Anterior cingulate cortex (tissue), 58 donors: ENCODE results near the gene CPNE4.
"Not testable (repeated sequence)": the region's sequence is repeated elsewhere in the genome, so short reads cannot be mapped to it uniquely, and the experiment has no call there.

Source experiments
- DNase-seq, 58 donors: peaks; one replicate each; lab custom pipeline; 2025; lab: John Stamatoyannopoulos, UW

The CPNE4 gene

GRCh38 chr3:131892331-131892730, 142.5 kb downstream of the CPNE4 start:
- no peak for DNase-seq

GRCh38 chr3:131885871-131886270, 148.9 kb downstream of the CPNE4 start:
- DNase-seq = not testable (repeated sequence)

GRCh38 chr3:131883711-131884407, 151.0 kb downstream of the CPNE4 start:
- no peak for DNase-seq

GRCh38 chr3:131883086-131883485, 151.7 kb downstream of the CPNE4 start:
- DNase-seq = no peak

GRCh38 chr3:131881777-131882176, 153.0 kb downstream of the CPNE4 start:
- no peak for DNase-seq

- no peak for DNase-seq
Measured at GRCh38 chr3:131880948-131881347, 153.9 kb downstream of the CPNE4 start.

GRCh38 chr3:131868203-131868602, 166.6 kb downstream of the CPNE4 start:
- DNase-seq = no peak

GRCh38 chr3:131856171-131856570, 178.6 kb downstream of the CPNE4 start:
- no peak for DNase-seq

- no peak for DNase-seq
Measured at GRCh38 chr3:131850223-131850622, 184.6 kb downstream of the CPNE4 start.

GRCh38 chr3:131849616-131850015, 185.2 kb downstream of the CPNE4 start:
- DNase-seq = peak in 9 of 58 donors; percentile 0 to 22 (median 5)

GRCh38 chr3:131847966-131848510, 186.8 kb downstream of the CPNE4 start:
- no peak for DNase-seq

GRCh38 chr3:131846296-131846924, 188.4 kb downstream of the CPNE4 start:
- DNase-seq = no peak

- no peak for DNase-seq
Measured at GRCh38 chr3:131843174-131843573, 191.6 kb downstream of the CPNE4 start.

GRCh38 chr3:131840156-131840797, 194.5 kb downstream of the CPNE4 start:
- no peak for DNase-seq

GRCh38 chr3:131835906-131836305, 198.9 kb downstream of the CPNE4 start:
- no peak for DNase-seq

GRCh38 chr3:131831608-131832007, 203.2 kb downstream of the CPNE4 start:
- no peak for DNase-seq

GRCh38 chr3:131821191-131821762, 213.5 kb downstream of the CPNE4 start:
- DNase-seq = no peak

GRCh38 chr3:131819381-131820055, 215.3 kb downstream of the CPNE4 start:
- peak in 1 of 58 donors; percentile 7 for DNase-seq

GRCh38 chr3:131812433-131812832, 222.4 kb downstream of the CPNE4 start:
- DNase-seq = no peak

GRCh38 chr3:131811481-131811880, 223.3 kb downstream of the CPNE4 start:
- no peak for DNase-seq

- DNase-seq = no peak
Measured at GRCh38 chr3:131807822-131808221, 227.0 kb downstream of the CPNE4 start.
